Neural cell (in vitro differentiated cells): Measurements from ENCODE around the gene MEIOC. TPM values are rescaled to one million over a fixed set of nuclear protein-coding genes. Genes with fewer than 3 reads are reported as not detected.

Experiments used
- H2AFZ ChIP-seq: fragments of 200-600, 300-800 bp; sonication (generic), shearing (Covaris generic); 2 replicates; pipeline ENCODE4 v1.6.0; 2014; ENCODE audit warnings: low read depth, mild to moderate bottlenecking, antibody characterized with exemption, low read length, moderate library complexity
- H3F3A ChIP-seq: fragments of 200-600 bp; shearing (Covaris generic); 2 replicates; pipeline ENCODE4 v1.6.1; 2016; ENCODE audit warnings: mild to moderate bottlenecking, moderate library complexity, mixed read lengths, antibody characterized with exemption, low read length; ENCODE audit not compliant: insufficient read depth, poor library complexity, severe bottlenecking
- H3K27ac ChIP-seq: fragments of 200-600, 300-800 bp; sonication (generic), shearing (Covaris generic); 2 replicates; pipeline ENCODE4 v1.5.1; 2014; ENCODE audit warnings: mild to moderate bottlenecking, low read length, moderate library complexity
- H3K27me3 ChIP-seq: fragments of 300-800, 200-600 bp; sonication (generic), shearing (Covaris generic); 2 replicates; pipeline ENCODE4 v1.6.0; 2014; ENCODE audit warnings: mild to moderate bottlenecking, low read depth, low read length, moderate library complexity; ENCODE audit not compliant: insufficient read depth
- H3K36me3 ChIP-seq: fragments of 300-800, 200-600 bp; sonication (generic), shearing (Covaris generic); 2 replicates; pipeline ENCODE4 v1.5.1; 2014; ENCODE audit warnings: mild to moderate bottlenecking, antibody characterized with exemption, low read length, moderate library complexity; ENCODE audit not compliant: insufficient read depth
- H3K4me2 ChIP-seq: fragments of 300-800, 200-600 bp; sonication (generic), shearing (Covaris generic); 2 replicates; pipeline ENCODE4 v1.6.0; 2014; ENCODE audit warnings: mild to moderate bottlenecking, low read length
- H3K4me3 ChIP-seq: fragments of 300-800, 200-600 bp; sonication (generic), shearing (Covaris generic); 2 replicates; pipeline ENCODE4 v1.5.1; 2014; ENCODE audit warnings: mild to moderate bottlenecking, low read length, moderate library complexity
- H3K79me2 ChIP-seq: fragments of 200-600 bp; shearing (Covaris generic); replicated peaks from 2 replicates; pipeline ENCODE4 v1.6.0; 2014; ENCODE audit warnings: mild to moderate bottlenecking, low read length, moderate library complexity; ENCODE audit not compliant: insufficient read depth
- H3K9ac ChIP-seq: fragments of 300-800, 200-600 bp; sonication (generic), shearing (Covaris generic); 2 replicates; pipeline ENCODE4 v1.6.1; 2016; ENCODE audit warnings: mild to moderate bottlenecking, low read length, mixed read lengths
- H3K9me2 ChIP-seq: fragments of 200-600 bp; shearing (Covaris generic); 2 replicates; pipeline ENCODE4 v1.6.1; 2016; ENCODE audit warnings: mild to moderate bottlenecking, low read length, mixed read lengths; ENCODE audit not compliant: insufficient read depth
- H3K9me3 ChIP-seq: fragments of 200-600, 300-800 bp; sonication (generic), shearing (Covaris generic); 2 replicates; pipeline ENCODE4 v1.6.1; 2016; ENCODE audit warnings: mild to moderate bottlenecking, mixed run types, low read length, moderate library complexity, mixed read lengths
- H4K20me1 ChIP-seq: fragments of 200-600 bp; shearing (Covaris generic); 2 replicates; pipeline ENCODE4 v1.6.1; 2016; ENCODE audit warnings: mild to moderate bottlenecking, mixed run types; ENCODE audit not compliant: insufficient read depth
- CTCF ChIP-seq: fragments of 450-650 bp; IDR thresholded peaks from 2 replicates; pipeline ENCODE4 v1.5.1; 2014; ENCODE audit warnings: antibody characterized with exemption, mild to moderate bottlenecking, moderate library complexity; ENCODE audit not compliant: poor library complexity, severe bottlenecking
- EP300 ChIP-seq: fragments of 450-650 bp; conservative IDR thresholded peaks from 2 replicates; pipeline ENCODE4 v1.6.1; 2014; ENCODE audit warnings: antibody characterized with exemption, mild to moderate bottlenecking, moderate library complexity; ENCODE audit not compliant: poor library complexity, severe bottlenecking
- EZH2 ChIP-seq: fragments of 200-600, 300-800 bp; shearing (Covaris generic), sonication (generic); IDR thresholded peaks from 2 replicates; pipeline ENCODE4 v1.6.1; 2014; ENCODE audit warnings: antibody characterized with exemption, low read length, borderline replicate concordance, mild to moderate bottlenecking; ENCODE audit not compliant: insufficient read depth, poor library complexity, severe bottlenecking
- MXI1 ChIP-seq: fragments of 450-650 bp; conservative IDR thresholded peaks from 2 replicates; pipeline ENCODE4 v1.6.1; 2014; ENCODE audit warnings: antibody characterized with exemption, mild to moderate bottlenecking; ENCODE audit not compliant: poor library complexity, severe bottlenecking
- POLR2AphosphoS5 ChIP-seq: IDR thresholded peaks from 2 replicates; pipeline ENCODE4 v1.6.1; 2012
- RAD21 ChIP-seq: fragments of 450-650 bp; conservative IDR thresholded peaks from 2 replicates; pipeline ENCODE4 v1.6.1; 2014; ENCODE audit warnings: antibody characterized with exemption, mild to moderate bottlenecking, moderate library complexity
- REST ChIP-seq: IDR thresholded peaks from 2 replicates; pipeline ENCODE4 v1.6.1; 2012; ENCODE audit warnings: borderline replicate concordance
- SMC3 ChIP-seq: fragments of 450-650 bp; conservative IDR thresholded peaks from 2 replicates; pipeline ENCODE4 v1.6.1; 2014; ENCODE audit warnings: antibody characterized with exemption, mild to moderate bottlenecking, moderate library complexity; ENCODE audit not compliant: poor library complexity
- TAF1 ChIP-seq: IDR thresholded peaks from 2 replicates; pipeline ENCODE4 v1.6.1; 2012; ENCODE audit warnings: low read depth
- polyA plus RNA-seq: library from polyadenylated mRNA; depleted of rRNA; stranded (reverse); fragments of >200 nt; gene quantifications from 2 replicates; pipeline ENCODE4 v1.2.3, GENCODE V29; 2014

Gene MEIOC
- polyA plus RNA-seq, 1 donor from 2014 or later = not detected

GRCh38 chr17:44708401-44709263 is 52.4 kb downstream of the MEIOC start, which contains the start of gene DBF4B:
DBF4B (plus strand) TSS chr17:44708665; CDS start chr17:44708821, 156 bp downstream.
- peaks cover 10% of the 10 kb centered on the region for H3K79me2 ChIP-seq
- H3F3A ChIP-seq = no peaks in the 10 kb centered on the region
- H3K9me2 ChIP-seq = no peaks in the 10 kb centered on the region
- H3K4me3 ChIP-seq = peak within 1 kb of the TSS; percentile 77
- H3K36me3 ChIP-seq = no peaks in the 10 kb centered on the region
- peak within 1 kb of the TSS; percentile 84 for H3K4me2 ChIP-seq
- no peaks in the 10 kb centered on the region for H4K20me1 ChIP-seq
- H3K27ac ChIP-seq = peak within 1 kb of the TSS; percentile 77
- H3K27me3 ChIP-seq = no peaks in the 10 kb centered on the region
- H2AFZ ChIP-seq = peak within 1 kb of the TSS; percentile 97
- peak; percentile 60 for TF ChIP-seq REST
- TF ChIP-seq RAD21 = peak; percentile 22
- TF ChIP-seq TAF1 = peak; percentile 70
- peak; percentile 63 for TF ChIP-seq POLR2AphosphoS5
- TF ChIP-seq SMC3 = peak; percentile 8
- peak; percentile 93 for TF ChIP-seq MXI1
- no peak for TF ChIP-seq EZH2
- peak; percentile 64 for TF ChIP-seq EP300
- peak; percentile 34 for TF ChIP-seq CTCF
- no peaks in the 10 kb centered on the region for H3K9me3 ChIP-seq
- H3K9ac ChIP-seq = peak within 1 kb of the TSS; percentile 71

GRCh38 chr17:44719444-44719843 is 63.2 kb downstream of the MEIOC start:
- no peak for TF ChIP-seq RAD21
- no peak for TF ChIP-seq MXI1
- no peak for TF ChIP-seq TAF1
- TF ChIP-seq EP300 = no peak
- TF ChIP-seq REST = no peak
- no peak for TF ChIP-seq POLR2AphosphoS5
- TF ChIP-seq EZH2 = no peak
- no peak for TF ChIP-seq CTCF
- no peak for TF ChIP-seq SMC3
- Histone ChIP-seq H3K4me2 (no peak overlapping the region), H3K9ac (no peak overlapping the region), H3K9me3 (no peaks in the 10 kb centered on the region), H3K27ac (no peak overlapping the region), H3K9me2 (no peaks in the 10 kb centered on the region), H4K20me1 (no peaks in the 10 kb centered on the region), H3K4me3 (no peak overlapping the region), H3K36me3 (no peaks in the 10 kb centered on the region), H3F3A (no peaks in the 10 kb centered on the region), H2AFZ (no peak overlapping the region), H3K27me3 (no peaks in the 10 kb centered on the region), H3K79me2 (no peaks in the 10 kb centered on the region)
